Activated CD4-positive, alpha-beta memory T cell treated with anti-CD3 and anti-CD28 coated beads, Interleukin-2, amount 10 ng/mL, durations not matched to agents 7 days and 5 days (primary cell): ENCODE results near the gene ARHGEF1. TPM values are rescaled to one million over a fixed set of nuclear protein-coding genes. Genes with fewer than 3 reads are reported as not detected.

ENCODE experiments used
- CTCF ChIA-PET: fragments of 350-600 bp; sonication (Branson Sonifier 250); formaldehyde crosslinking; loops from one replicate; lab custom pipeline; 2021; ENCODE audit warnings: antibody characterized with exemption, inconsistent platforms; lab: Charles Lee
- POLR2A ChIA-PET: fragments of 350-600 bp; sonication (Branson Sonifier 250); formaldehyde crosslinking; loops from one replicate; lab custom pipeline; 2021; ENCODE audit warnings: antibody characterized with exemption; lab: Charles Lee
- DNase-seq: peaks from one replicate; pipeline ENCODE4 v3.0.0-alpha.2; 2020
- H3K27ac Mint-ChIP-seq: one replicate; pipeline ENCODE4 v1.8.0; 2021; ENCODE audit warnings: mild to moderate bottlenecking, mixed read lengths
- H3K27me3 Mint-ChIP-seq: one replicate; pipeline ENCODE4 v1.8.0; 2021; ENCODE audit warnings: mixed read lengths
- H3K36me3 Mint-ChIP-seq: one replicate; pipeline ENCODE4 v1.8.0; 2021; ENCODE audit warnings: low read depth, mixed read lengths
- H3K4me1 Mint-ChIP-seq: one replicate; pipeline ENCODE4 v1.8.0; 2021; ENCODE audit warnings: mixed read lengths
- H3K4me3 Mint-ChIP-seq: one replicate; pipeline ENCODE4 v1.8.0; 2021; ENCODE audit warnings: mild to moderate bottlenecking, mixed read lengths
- H3K9me3 Mint-ChIP-seq: one replicate; pipeline ENCODE4 v1.8.0; 2021; ENCODE audit warnings: mixed read lengths
- total RNA-seq, 2 experiments: library from RNA; stranded (reverse); gene quantifications; one replicate each; pipeline ENCODE4 v1.2.3, GENCODE V29; 2021

The ARHGEF1 gene
- total RNA-seq, 2 experiments from 2014 or later: 657 TPM

DNA sequence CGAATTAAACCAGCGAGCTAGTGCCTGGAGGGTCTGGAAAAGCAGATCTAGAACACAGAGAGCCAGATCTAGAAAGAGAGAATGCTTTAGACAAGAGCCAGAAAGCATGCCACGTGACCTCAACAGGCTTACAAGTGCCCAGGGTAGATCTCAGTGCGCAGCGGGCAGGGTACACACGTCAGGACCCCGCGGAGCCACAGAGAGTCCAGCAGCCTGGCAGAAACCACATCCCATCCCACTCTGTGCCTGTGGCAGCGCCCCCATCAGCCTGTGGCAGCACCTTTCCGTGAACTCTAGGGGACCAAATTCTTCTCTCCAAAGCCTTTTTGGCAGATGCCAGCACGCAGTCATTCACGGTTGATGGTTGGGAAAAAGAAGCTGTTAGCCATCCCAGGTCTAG is 5.9 kb downstream of the ARHGEF1 start:
- no peaks in the 10 kb centered on the region for H3K27me3 Mint-ChIP-seq
- no peak for DNase-seq
- peak overlapping the region; percentile 93 for H3K27ac Mint-ChIP-seq
- no peaks in the 10 kb centered on the region for H3K9me3 Mint-ChIP-seq
- ChIA-PET POLR2A (interaction anchor here (1.5 to 13.3 kb wide), 6 partner anchors 16 to 69 kb away, joined by 4 to 384 read pairs (median 90); partner anchors contain the start of genes CD79A and RPS19), CTCF (interaction anchor here (1.3 to 5.9 kb wide), 3 partner anchors 16 to 29 kb away, joined by 5 to 95 read pairs (median 11); partner anchors contain the start of gene RPS19)
- peaks cover 61% of the 10 kb centered on the region for H3K4me1 Mint-ChIP-seq
- H3K36me3 Mint-ChIP-seq: peaks cover 72% of the 10 kb centered on the region
- H3K4me3 Mint-ChIP-seq: peak overlapping the region; percentile 13

DNA sequence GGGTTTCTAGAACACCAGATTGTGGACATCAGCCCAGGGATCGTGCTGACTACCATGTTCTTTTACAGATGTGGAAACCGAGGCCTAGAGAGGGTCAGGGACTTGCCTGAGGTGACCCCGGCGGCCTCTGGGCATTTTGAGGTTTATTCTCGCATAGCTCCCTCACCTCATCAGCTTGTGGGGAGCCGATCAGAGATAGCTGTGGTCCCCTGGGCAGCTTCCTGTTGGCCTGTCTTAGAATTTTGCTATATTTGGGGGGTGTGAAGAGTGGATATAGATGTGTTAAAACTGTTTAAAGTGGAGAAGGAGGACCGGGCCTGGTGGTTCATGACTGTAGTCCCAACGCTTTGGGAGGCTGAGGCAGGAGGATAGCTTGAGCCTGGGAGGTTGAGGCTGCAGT is 6.9 kb downstream of the ARHGEF1 start:
- ChIA-PET CTCF (no interaction called here), POLR2A (interaction anchor here (1.5 to 13.3 kb wide), 4 partner anchors 15 to 68 kb away, joined by 4 to 384 read pairs (median 85); partner anchors contain the start of genes CD79A and RPS19)
- peak overlapping the region; percentile 56 for H3K27ac Mint-ChIP-seq
- DNase-seq: no peak
- no peak overlapping the region for H3K4me3 Mint-ChIP-seq
- H3K36me3 Mint-ChIP-seq: peaks cover 69% of the 10 kb centered on the region
- no peaks in the 10 kb centered on the region for H3K27me3 Mint-ChIP-seq
- peaks cover 67% of the 10 kb centered on the region for H3K4me1 Mint-ChIP-seq
- no peaks in the 10 kb centered on the region for H3K9me3 Mint-ChIP-seq

DNA sequence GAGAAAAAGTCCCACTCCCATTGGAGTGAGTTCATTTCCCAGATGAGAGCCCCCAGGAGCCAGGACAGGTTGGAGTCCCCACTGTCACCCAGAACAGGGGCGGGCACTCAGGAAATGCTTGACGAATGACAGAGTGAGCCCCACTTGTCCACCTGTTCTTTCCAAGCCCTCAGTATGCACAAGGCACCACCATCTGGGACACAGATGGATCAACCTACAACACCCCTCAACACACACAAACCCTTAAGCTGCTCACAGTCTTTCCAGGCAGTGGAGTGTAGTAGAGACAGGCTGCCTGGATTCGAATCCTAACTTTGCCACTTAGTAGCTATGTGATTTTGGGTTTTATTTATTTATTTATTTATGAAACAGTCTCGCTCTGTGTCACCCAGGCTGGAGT is 8.0 kb downstream of the ARHGEF1 start:
- no peak for DNase-seq
- H3K36me3 Mint-ChIP-seq: peaks cover 70% of the 10 kb centered on the region
- H3K4me1 Mint-ChIP-seq: peaks cover 68% of the 10 kb centered on the region
- H3K27ac Mint-ChIP-seq: no peak overlapping the region
- no peaks in the 10 kb centered on the region for H3K9me3 Mint-ChIP-seq
- ChIA-PET POLR2A (interaction anchor here (0.7 to 13.3 kb wide), 6 partner anchors 14 to 67 kb away, joined by 3 to 384 read pairs (median 10); partner anchors contain the start of genes CD79A and RPS19), CTCF (no interaction called here)
- no peaks in the 10 kb centered on the region for H3K27me3 Mint-ChIP-seq
- H3K4me3 Mint-ChIP-seq: no peak overlapping the region

DNA sequence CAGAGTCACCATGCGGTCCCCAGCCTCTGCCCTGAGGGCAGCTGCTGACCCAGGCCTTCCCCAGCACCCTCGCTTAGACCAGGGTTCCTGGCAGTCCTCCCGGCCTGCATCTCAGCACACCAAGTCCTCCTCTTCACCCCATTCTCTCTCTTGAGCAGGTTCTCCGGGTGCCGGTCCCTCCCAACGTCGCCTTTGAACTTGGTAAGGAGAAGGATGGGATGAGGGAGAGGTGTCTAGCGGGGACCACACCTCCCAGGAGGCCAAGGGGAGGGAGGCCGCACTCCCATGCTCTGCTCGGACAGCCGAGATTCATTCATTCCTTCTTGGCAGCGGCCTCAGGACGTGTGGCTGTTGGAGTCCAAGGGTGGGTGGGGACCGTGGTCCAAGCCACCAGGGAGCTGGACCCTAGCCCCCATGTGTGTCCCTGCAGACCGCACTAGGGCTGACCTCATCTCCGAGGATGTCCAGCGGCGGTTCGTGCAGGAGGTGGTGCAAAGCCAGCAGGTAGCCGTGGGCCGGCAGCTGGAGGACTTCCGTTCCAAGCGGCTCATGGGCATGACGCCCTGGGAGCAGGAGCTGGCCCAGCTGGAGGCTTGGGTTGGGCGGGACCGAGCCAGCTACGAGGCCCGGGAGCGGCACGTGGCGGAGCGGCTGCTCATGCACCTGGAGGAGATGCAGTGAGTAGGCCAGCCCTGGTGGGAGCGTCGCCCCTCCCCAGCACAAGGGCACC is 9.4 kb downstream of the ARHGEF1 start:
- no peak for DNase-seq
- no peak overlapping the region for H3K4me3 Mint-ChIP-seq
- no peaks in the 10 kb centered on the region for H3K27me3 Mint-ChIP-seq
- ChIA-PET POLR2A (interaction anchor here (1.4 to 13.3 kb wide), 5 partner anchors 12 to 66 kb away, joined by 3 to 384 read pairs (median 15); partner anchors contain the start of genes CD79A, RABAC1 and RPS19), CTCF (interaction anchor here (0.6 kb wide), 1 partner anchor 20 kb away, joined by 4 read pairs; no protein-coding TSS in a partner anchor)
- H3K27ac Mint-ChIP-seq: no peak overlapping the region
- peaks cover 58% of the 10 kb centered on the region for H3K4me1 Mint-ChIP-seq
- H3K9me3 Mint-ChIP-seq: no peaks in the 10 kb centered on the region
- H3K36me3 Mint-ChIP-seq: peaks cover 61% of the 10 kb centered on the region

DNA sequence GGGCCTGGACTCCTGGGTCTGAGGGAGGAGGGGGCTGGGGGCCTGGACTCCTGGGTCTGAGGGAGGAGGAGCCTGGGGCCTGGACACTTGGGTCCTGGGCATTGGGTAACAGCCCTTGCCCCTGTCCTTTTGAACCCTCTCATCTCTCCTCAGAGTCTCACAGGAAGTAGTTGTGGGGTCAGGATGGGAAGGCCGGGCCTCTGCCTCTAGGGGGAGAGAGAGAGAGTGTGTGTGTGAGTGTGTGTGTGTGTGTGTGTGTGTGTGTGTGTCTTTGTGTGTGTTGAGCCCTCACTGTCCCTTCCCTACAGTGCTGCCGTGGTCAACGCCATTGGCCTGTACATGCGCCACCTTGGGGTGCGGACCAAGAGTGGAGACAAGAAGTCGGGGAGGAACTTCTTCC is 10.9 kb downstream of the ARHGEF1 start:
- Mint-ChIP-seq H3K4me1 (peaks cover 50% of the 10 kb centered on the region), H3K27ac (peak overlapping the region; percentile 35), H3K4me3 (no peak overlapping the region), H3K27me3 (no peaks in the 10 kb centered on the region), H3K36me3 (peaks cover 65% of the 10 kb centered on the region), H3K9me3 (no peaks in the 10 kb centered on the region)
- ChIA-PET CTCF (no interaction called here), POLR2A (no interaction called here)
- DNase-seq: no peak

DNA sequence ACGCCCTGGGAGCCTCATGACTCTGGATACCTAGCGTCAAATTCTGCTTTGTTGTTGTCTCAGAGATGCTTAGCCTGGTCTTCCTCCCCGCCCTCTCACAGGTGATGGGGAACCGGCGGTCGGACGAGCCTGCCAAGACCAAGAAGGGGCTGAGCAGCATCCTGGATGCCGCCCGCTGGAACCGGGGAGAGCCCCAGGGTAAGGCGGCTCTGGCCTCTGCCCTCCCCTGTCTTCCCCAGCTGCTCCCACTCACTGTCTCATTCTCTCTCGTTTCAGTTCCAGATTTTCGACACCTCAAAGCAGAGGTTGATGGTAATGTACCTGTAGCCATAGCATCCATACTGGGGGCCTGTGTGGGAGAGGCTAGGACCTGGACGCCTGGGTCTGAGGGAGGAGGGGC is 11.4 kb downstream of the ARHGEF1 start:
- no peak overlapping the region for H3K27ac Mint-ChIP-seq
- H3K27me3 Mint-ChIP-seq: no peaks in the 10 kb centered on the region
- H3K4me3 Mint-ChIP-seq: no peak overlapping the region
- ChIA-PET POLR2A (interaction anchor here (1.3 kb wide), 1 partner anchor 11 kb away, joined by 4 read pairs; no protein-coding TSS in a partner anchor), CTCF (no interaction called here)
- peaks cover 49% of the 10 kb centered on the region for H3K4me1 Mint-ChIP-seq
- no peak for DNase-seq
- peaks cover 65% of the 10 kb centered on the region for H3K36me3 Mint-ChIP-seq
- H3K9me3 Mint-ChIP-seq: no peaks in the 10 kb centered on the region

DNA sequence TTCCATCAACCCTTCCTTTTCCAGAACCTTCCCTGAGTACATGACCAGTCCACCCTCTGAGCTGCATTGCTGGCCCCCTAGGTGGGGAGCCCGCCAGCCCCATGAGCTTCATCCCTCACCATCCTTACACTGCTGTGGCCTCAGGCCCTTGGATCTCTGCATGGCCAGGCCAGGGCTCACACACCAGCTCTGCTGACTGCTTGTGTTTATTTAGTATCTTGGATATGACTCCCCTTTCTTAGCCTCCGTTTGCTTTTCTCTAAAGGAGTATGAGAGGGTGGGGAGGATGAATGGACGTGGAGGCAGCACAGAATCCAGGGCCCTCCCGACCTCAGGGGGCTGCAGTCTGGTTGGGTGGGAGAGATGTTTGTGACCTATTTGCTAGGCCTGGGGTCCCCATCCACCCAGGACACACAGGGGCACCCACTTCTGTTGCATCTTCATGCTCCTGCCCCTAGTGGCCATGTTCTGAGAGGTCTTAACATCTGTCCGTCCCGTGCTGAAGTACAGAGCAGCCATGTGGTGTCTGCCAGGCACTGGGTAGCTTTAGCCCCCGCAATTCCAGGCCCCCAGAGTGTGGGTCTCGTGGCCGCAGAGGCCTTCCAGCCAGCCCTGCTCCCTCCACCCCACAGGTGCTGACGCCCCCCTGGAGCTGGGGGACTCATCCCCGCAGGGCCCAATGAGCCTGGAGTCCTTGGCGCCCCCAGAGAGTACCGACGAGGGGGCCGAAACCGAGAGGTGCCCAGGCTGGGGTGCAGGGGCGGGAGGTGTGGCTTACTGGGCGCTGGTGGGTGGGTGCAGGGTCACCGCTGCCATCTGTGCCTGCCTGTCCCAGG is 13.0 kb downstream of the ARHGEF1 start:
- POLR2A ChIA-PET: interaction anchor here (1.0 to 1.4 kb wide), 6 partner anchors 9 to 30 kb away, joined by 3 to 6 read pairs (median 4); no protein-coding TSS in a partner anchor
- peaks cover 64% of the 10 kb centered on the region for H3K36me3 Mint-ChIP-seq
- no peaks in the 10 kb centered on the region for H3K9me3 Mint-ChIP-seq
- peak overlapping the region; percentile 31 for H3K27ac Mint-ChIP-seq
- CTCF ChIA-PET: no interaction called here
- H3K4me3 Mint-ChIP-seq: no peak overlapping the region
- DNase-seq: no peak
- peaks cover 41% of the 10 kb centered on the region for H3K4me1 Mint-ChIP-seq
- H3K27me3 Mint-ChIP-seq: no peaks in the 10 kb centered on the region

DNA sequence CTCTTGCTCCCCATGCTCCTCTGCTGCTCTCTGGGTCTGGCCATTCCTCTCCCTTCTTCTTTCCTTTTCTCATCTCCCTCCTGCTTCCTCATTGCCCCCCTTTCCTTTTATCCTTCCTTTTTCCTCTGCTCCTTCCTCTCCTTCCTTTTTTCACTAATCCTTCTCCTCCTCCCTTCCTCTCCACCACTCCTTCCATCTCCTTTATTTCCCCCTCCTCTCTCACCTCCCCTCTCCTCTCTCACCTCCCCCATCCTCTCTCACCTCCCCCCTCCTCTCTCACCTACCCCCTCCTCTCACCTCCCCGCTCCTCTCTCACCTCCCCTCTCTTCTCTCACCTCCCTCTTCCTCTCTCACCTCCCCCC is 13.6 kb downstream of the ARHGEF1 start:
- Mint-ChIP-seq H3K4me1 (peaks cover 38% of the 10 kb centered on the region), H3K36me3 (peaks cover 63% of the 10 kb centered on the region), H3K4me3 (no peak overlapping the region), H3K27ac (no peak overlapping the region), H3K9me3 (no peaks in the 10 kb centered on the region), H3K27me3 (no peaks in the 10 kb centered on the region)
- CTCF ChIA-PET: no interaction called here
- no peak for DNase-seq
- POLR2A ChIA-PET: interaction anchor here (1.0 to 1.4 kb wide), 2 partner anchors 14 to 24 kb away, joined by 4 to 6 read pairs; no protein-coding TSS in a partner anchor

DNA sequence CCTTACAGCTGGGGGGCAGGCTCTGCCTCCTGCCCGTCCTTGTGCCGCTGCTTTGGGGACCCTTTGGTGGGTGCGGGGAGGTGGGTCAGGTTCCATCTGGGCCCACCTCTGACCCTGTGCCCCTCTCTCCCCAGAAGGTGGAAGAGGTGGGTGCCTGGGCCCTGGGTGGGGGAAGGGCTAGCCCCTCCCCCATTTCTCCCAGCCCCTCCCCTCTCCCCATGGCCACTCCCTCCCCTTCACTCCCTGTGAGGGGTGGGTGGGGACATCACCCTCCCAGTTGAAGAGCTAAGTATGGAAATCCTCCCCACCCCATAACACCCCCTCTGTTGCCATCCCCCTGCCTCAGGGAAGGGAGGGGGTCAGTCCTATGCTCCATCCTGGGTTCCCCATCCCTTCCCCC is 14.2 kb downstream of the ARHGEF1 start:
- Mint-ChIP-seq H3K9me3 (no peaks in the 10 kb centered on the region), H3K27me3 (no peaks in the 10 kb centered on the region), H3K4me3 (no peak overlapping the region), H3K36me3 (peaks cover 66% of the 10 kb centered on the region), H3K27ac (no peak overlapping the region), H3K4me1 (peaks cover 32% of the 10 kb centered on the region)
- ChIA-PET CTCF (no interaction called here), POLR2A (interaction anchor here (2.0 to 15.7 kb wide), 2 partner anchors 10 to 15 kb away, joined by 7 to 166 read pairs; partner anchors contain the start of gene ARHGEF1)
- no peak for DNase-seq

DNA sequence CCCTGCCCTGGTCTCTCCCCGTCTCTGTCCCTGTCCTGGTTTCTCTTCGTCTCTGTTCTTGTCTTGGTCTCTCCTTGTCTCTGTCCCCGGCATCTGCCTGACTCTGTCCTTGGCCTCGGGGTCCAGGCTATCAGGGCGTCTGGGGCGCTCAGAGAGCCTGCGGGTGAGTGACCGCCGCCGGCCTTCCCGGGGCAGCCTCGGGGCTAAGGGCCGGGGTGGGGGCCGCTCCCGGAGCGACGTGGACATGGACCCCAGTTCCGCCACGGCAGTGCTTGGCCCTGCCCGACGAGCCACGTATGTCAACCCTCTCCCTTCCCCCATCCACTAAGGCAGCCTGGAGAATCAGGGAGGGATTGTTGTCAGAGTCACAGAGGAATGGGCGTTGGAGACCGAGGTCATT is 14.8 kb downstream of the ARHGEF1 start:
- CTCF ChIA-PET: no interaction called here
- no peak for DNase-seq
- no peaks in the 10 kb centered on the region for H3K27me3 Mint-ChIP-seq
- H3K9me3 Mint-ChIP-seq: no peaks in the 10 kb centered on the region
- POLR2A ChIA-PET: interaction anchor here (2.0 to 15.7 kb wide), 2 partner anchors 10 to 14 kb away, joined by 7 to 166 read pairs; partner anchors contain the start of gene ARHGEF1
- no peak overlapping the region for H3K27ac Mint-ChIP-seq
- peaks cover 70% of the 10 kb centered on the region for H3K36me3 Mint-ChIP-seq
- H3K4me1 Mint-ChIP-seq: peaks cover 28% of the 10 kb centered on the region
- no peak overlapping the region for H3K4me3 Mint-ChIP-seq

DNA sequence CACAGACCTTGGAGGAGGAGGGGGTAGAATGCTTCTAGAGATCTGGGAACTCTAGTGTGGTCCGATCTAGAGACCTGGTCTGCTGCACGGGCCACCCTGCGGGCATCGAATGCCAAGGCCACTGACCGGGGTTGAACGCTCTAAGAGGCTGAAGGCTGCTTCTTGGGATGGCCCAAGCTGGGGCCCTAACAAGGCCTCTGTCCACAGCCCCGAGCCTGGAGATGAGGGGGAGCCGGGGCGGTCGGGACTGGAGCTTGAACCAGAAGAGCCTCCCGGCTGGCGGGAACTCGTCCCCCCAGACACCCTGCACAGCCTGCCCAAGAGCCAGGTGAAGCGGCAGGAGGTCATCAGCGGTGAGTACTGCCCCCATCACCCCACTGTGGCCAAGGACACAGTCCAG is 15.3 kb downstream of the ARHGEF1 start:
- DNase-seq: no peak
- Mint-ChIP-seq H3K27ac (no peak overlapping the region), H3K27me3 (no peaks in the 10 kb centered on the region), H3K4me1 (peaks cover 24% of the 10 kb centered on the region), H3K9me3 (no peaks in the 10 kb centered on the region), H3K4me3 (no peak overlapping the region), H3K36me3 (peaks cover 71% of the 10 kb centered on the region)
- ChIA-PET POLR2A (interaction anchor here (2.0 to 15.7 kb wide), 2 partner anchors 11 to 14 kb away, joined by 7 to 166 read pairs; partner anchors contain the start of gene ARHGEF1), CTCF (interaction anchor here (0.5 kb wide), 1 partner anchor 471 kb away, joined by 3 read pairs; the partner anchor contains the start of gene B3GNT8)

DNA sequence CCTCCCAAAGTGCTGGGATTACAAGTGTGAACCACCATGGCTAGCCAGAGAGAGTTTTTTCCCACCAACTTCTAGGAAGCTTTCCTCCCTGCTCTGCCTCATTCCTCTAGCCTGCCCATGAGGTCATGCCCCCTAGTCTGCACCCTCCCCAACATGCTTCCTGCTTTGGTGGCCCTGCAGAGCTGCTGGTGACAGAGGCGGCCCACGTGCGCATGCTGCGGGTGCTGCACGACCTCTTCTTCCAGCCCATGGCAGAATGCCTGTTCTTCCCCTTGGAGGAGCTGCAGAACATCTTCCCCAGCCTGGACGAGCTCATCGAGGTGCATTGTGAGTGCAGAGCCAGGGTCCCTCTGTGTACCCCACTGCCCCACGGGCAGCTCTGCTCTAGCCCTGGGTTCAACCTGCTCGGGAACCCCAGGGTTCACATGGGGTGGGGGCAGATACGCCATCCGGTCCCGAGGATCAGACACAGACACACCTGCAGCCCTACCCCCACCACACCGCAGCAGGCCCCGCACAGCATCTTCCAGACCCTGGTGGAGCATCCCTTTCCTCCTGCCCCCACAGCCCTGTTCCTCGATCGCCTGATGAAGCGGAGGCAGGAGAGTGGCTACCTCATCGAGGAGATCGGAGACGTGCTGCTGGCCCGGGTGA is 18.9 kb downstream of the ARHGEF1 start:
- Mint-ChIP-seq H3K4me1 (peaks cover 22% of the 10 kb centered on the region), H3K36me3 (peaks cover 81% of the 10 kb centered on the region), H3K27ac (no peak overlapping the region), H3K4me3 (no peak overlapping the region), H3K9me3 (no peaks in the 10 kb centered on the region), H3K27me3 (no peaks in the 10 kb centered on the region)
- POLR2A ChIA-PET: interaction anchor here (1.0 to 15.7 kb wide), 4 partner anchors 10 to 37 kb away, joined by 3 to 166 read pairs (median 8); partner anchors contain the start of gene ARHGEF1
- DNase-seq: no peak
- CTCF ChIA-PET: interaction anchor here (1.3 kb wide), 1 partner anchor 29 kb away, joined by 6 read pairs; no protein-coding TSS in a partner anchor
